H1 (cell line): Measurements from ENCODE around the gene NDUFA3. TPM values are rescaled to one million over a fixed set of nuclear protein-coding genes. Genes with fewer than 3 reads are reported as not detected.

Experiments
- CTCF ChIA-PET: fragments of 300-600 bp; sonication (Branson Sonifier 250); formaldehyde crosslinking; loops from one replicate; lab custom pipeline; 2021; ENCODE audit not compliant: partially characterized antibody; lab: Charles Lee
- POLR2A ChIA-PET: fragments of 300-600 bp; sonication (Branson Sonifier 250); formaldehyde crosslinking; loops from one replicate; lab custom pipeline; 2021; ENCODE audit warnings: inconsistent platforms; ENCODE audit not compliant: partially characterized antibody; lab: Charles Lee
- DNase-seq, 2 experiments: peaks; one replicate each; pipeline versions ENCODE4 v3.0.0 to v3.0.0-alpha.2; 2010 to 2022; ENCODE audit warnings: low spot score in 2 of 2, low read depth in 1 of 2, mixed read lengths in 1 of 2
- FAIRE-seq: peaks from 2 replicates; lab custom pipeline; 2011; peaks lifted over from hg19 to GRCh38; lab: Jason Lieb, UNC
- H2AFZ ChIP-seq: 2 replicates; pipeline ENCODE4 v1.8.1; 2012; ENCODE audit warnings: low read length, inconsistent platforms
- H2AK5ac ChIP-seq: 2 replicates; pipeline ENCODE4 v1.6.1; 2013; ENCODE audit warnings: low read depth, low read length
- H2BK120ac ChIP-seq: replicated peaks from 2 replicates; pipeline ENCODE3; 2013; ENCODE audit warnings: low read depth, low read length, inconsistent platforms
- H2BK12ac ChIP-seq: 2 replicates; pipeline ENCODE4 v1.6.1; 2013; ENCODE audit warnings: low read depth, low read length
- H2BK15ac ChIP-seq: 2 replicates; pipeline ENCODE4 v1.6.1; 2013; ENCODE audit warnings: low read length
- H2BK20ac ChIP-seq: 2 replicates; pipeline ENCODE4 v1.6.1; 2013; ENCODE audit warnings: low read length
- H2BK5ac ChIP-seq: 2 replicates; pipeline ENCODE4 v1.6.1; 2013; ENCODE audit warnings: low read depth, low read length
- H3K14ac ChIP-seq: 2 replicates; pipeline ENCODE4 v1.6.1; 2013; ENCODE audit warnings: inconsistent platforms; ENCODE audit not compliant: insufficient read length
- H3K18ac ChIP-seq: 2 replicates; pipeline ENCODE4 v1.6.1; 2013; ENCODE audit warnings: low read length; ENCODE audit errors: extremely low read depth
- H3K23ac ChIP-seq: 2 replicates; pipeline ENCODE4 v1.6.1; 2013; ENCODE audit warnings: inconsistent platforms; ENCODE audit not compliant: insufficient read length
- H3K23me2 ChIP-seq: 2 replicates; pipeline ENCODE4 v1.6.1; 2013; ENCODE audit warnings: low read depth, low read length
- H3K27ac ChIP-seq: 2 replicates; pipeline ENCODE4 v1.6.1; 2011; ENCODE audit warnings: low read depth, low read length, inconsistent platforms
- H3K27me3 ChIP-seq, 4 experiments: replicated peaks in 1 of 4; 1 replicate in 1 of 4; 2 replicates in 3 of 4; pipeline versions ENCODE4 v1.6.1 to v1.8.1; 2011 to 2013; ENCODE audit warnings: low read length in 3 of 4, mild to moderate bottlenecking in 3 of 4, inconsistent platforms in 2 of 4, mixed read lengths in 2 of 4, moderate library complexity in 1 of 4; ENCODE audit not compliant: control insufficient read depth in 3 of 4, insufficient read depth in 3 of 4; ENCODE audit errors: extremely low read depth in 1 of 4
- H3K36me3 ChIP-seq, 4 experiments: 2 replicates each; pipeline versions ENCODE4 v1.6.1 to v1.8.1; 2011 to 2013; ENCODE audit warnings: mild to moderate bottlenecking in 4 of 4, low read length in 3 of 4, moderate library complexity in 2 of 4, control low read depth in 1 of 4, inconsistent platforms in 1 of 4; ENCODE audit not compliant: insufficient read depth in 4 of 4, control insufficient read depth in 2 of 4
- H3K4ac ChIP-seq: replicated peaks from 2 replicates; pipeline ENCODE3; 2013; ENCODE audit warnings: low read length, low read depth, mixed read lengths, inconsistent platforms; ENCODE audit not compliant: insufficient read length
- H3K4me1 ChIP-seq, 4 experiments: replicated peaks in 1 of 4; 1 replicate in 1 of 4; 2 replicates in 3 of 4; pipeline versions ENCODE4 v1.6.1 to v1.8.1; 2011 to 2013; ENCODE audit warnings: low read length in 3 of 4, inconsistent platforms in 2 of 4, mixed read lengths in 1 of 4; ENCODE audit not compliant: insufficient read depth in 4 of 4, control insufficient read depth in 3 of 4
- H3K4me2 ChIP-seq, 2 experiments: 2 replicates each; pipeline versions ENCODE4 v1.6.1 to v1.8.1; 2011 to 2013; ENCODE audit warnings: low read depth in 2 of 2, low read length in 2 of 2, control low read depth in 1 of 2, inconsistent platforms in 1 of 2, mild to moderate bottlenecking in 1 of 2; ENCODE audit not compliant: insufficient read depth in 1 of 2
- H3K4me3 ChIP-seq, 4 experiments: fragments of 200-600, 300-600 bp in 1 of 4; sonication (generic), shearing (Covaris generic), sonication (Bioruptor Twin) in 1 of 4; 2 replicates each; pipeline versions ENCODE4 v1.5.1 to v1.8.1; 2011 to 2016; ENCODE audit warnings: low read length in 4 of 4, low read depth in 3 of 4, control low read depth in 2 of 4, inconsistent platforms in 2 of 4, mild to moderate bottlenecking in 2 of 4, mixed read lengths in 1 of 4, moderate library complexity in 1 of 4; ENCODE audit not compliant: insufficient read depth in 2 of 4; ENCODE audit errors: extremely low read depth in 1 of 4
- H3K56ac ChIP-seq: replicated peaks from 2 replicates; pipeline ENCODE3; 2013; ENCODE audit warnings: low read depth, mild to moderate bottlenecking, mixed read lengths, low read length, inconsistent platforms; ENCODE audit not compliant: insufficient read length
- H3K79me1 ChIP-seq: 2 replicates; pipeline ENCODE4 v1.6.1; 2013; ENCODE audit warnings: low read depth, low read length, control low read depth
- H3K79me2 ChIP-seq, 2 experiments: 2 replicates each; pipeline versions ENCODE4 v1.6.1 to v1.8.1; 2012 to 2013; ENCODE audit warnings: low read length in 2 of 2, mild to moderate bottlenecking in 2 of 2, inconsistent platforms in 1 of 2; ENCODE audit not compliant: insufficient read depth in 2 of 2, control insufficient read depth in 1 of 2
- H3K9ac ChIP-seq, 4 experiments: replicated peaks in 1 of 4; 1 replicate in 1 of 4; 2 replicates in 3 of 4; pipeline versions ENCODE4 v1.6.1 to v1.8.1; 2011 to 2013; ENCODE audit warnings: low read depth in 3 of 4, low read length in 3 of 4, control low read depth in 2 of 4, mild to moderate bottlenecking in 2 of 4, moderate library complexity in 2 of 4, inconsistent platforms in 1 of 4; ENCODE audit errors: extremely low read depth in 1 of 4
- H3K9me3 ChIP-seq, 2 experiments: 2 replicates each; pipeline versions ENCODE4 v1.6.1 to v1.8.1; 2012 to 2013; ENCODE audit warnings: mild to moderate bottlenecking in 2 of 2, moderate library complexity in 2 of 2, control low read depth in 1 of 2, inconsistent platforms in 1 of 2, low read depth in 1 of 2, low read length in 1 of 2, mixed read lengths in 1 of 2; ENCODE audit not compliant: insufficient read depth in 2 of 2
- H4K20me1 ChIP-seq, 2 experiments: replicated peaks in 1 of 2; 2 replicates each; pipeline versions ENCODE3 to v1.8.1; 2011 to 2013; ENCODE audit warnings: inconsistent platforms in 2 of 2, low read length in 2 of 2, mild to moderate bottlenecking in 1 of 2; ENCODE audit not compliant: insufficient read depth in 2 of 2, control insufficient read depth in 1 of 2
- H4K5ac ChIP-seq: 2 replicates; pipeline ENCODE4 v1.6.1; 2013; ENCODE audit warnings: low read length, low read depth, mixed read lengths, inconsistent platforms; ENCODE audit not compliant: insufficient read length
- H4K8ac ChIP-seq: 2 replicates; pipeline ENCODE4 v1.8.0; 2013; ENCODE audit warnings: mild to moderate bottlenecking, moderate library complexity, low read length, inconsistent platforms; ENCODE audit not compliant: insufficient read depth; ENCODE audit errors: extremely low read depth
- H4K91ac ChIP-seq: replicated peaks from 2 replicates; pipeline ENCODE3; 2013; ENCODE audit warnings: low read length, mixed read lengths, inconsistent platforms; ENCODE audit not compliant: insufficient read length
- ATF3 ChIP-seq: IDR thresholded peaks from 2 replicates; pipeline ENCODE4 v1.6.1; 2011; ENCODE audit warnings: low read depth, mild to moderate bottlenecking, low read length; ENCODE audit not compliant: insufficient read depth
- GABPA ChIP-seq: IDR thresholded peaks from 2 replicates; pipeline ENCODE4 v1.6.1; 2011; ENCODE audit warnings: mild to moderate bottlenecking, low read length, moderate library complexity, borderline replicate concordance; ENCODE audit not compliant: insufficient read depth
- JUN ChIP-seq: IDR thresholded peaks from 2 replicates; pipeline ENCODE4 v1.6.1; 2011; ENCODE audit warnings: low read depth, mild to moderate bottlenecking, improper control_type of control experiment, low read length
- SRF ChIP-seq: IDR thresholded peaks from 2 replicates; pipeline ENCODE4 v1.6.1; 2011; ENCODE audit warnings: mild to moderate bottlenecking, low read depth, low read length, moderate library complexity
- WGBS, 2 experiments: shearing (Covaris generic) in 1 of 2; methylation state at CpG; one replicate each; pipeline versions ENCODE4 v1.1.6 to v1.1.7; 2013 to 2015; ENCODE audit warnings: low lambda C conversion rate in 2 of 2, mixed read lengths in 2 of 2, inconsistent platforms in 1 of 2, low coverage in 1 of 2, missing lambda C conversion rate in 1 of 2; ENCODE audit not compliant: insufficient replicate concordance in 2 of 2, insufficient coverage in 1 of 2, insufficient read length in 1 of 2; ENCODE audit errors: extremely low coverage in 1 of 2, missing lambda C conversion rate in 1 of 2; 5-methylcytosine and 5-hydroxymethylcytosine counted together
- polyA plus RNA-seq, 7 experiments: library from polyadenylated mRNA; depleted of rRNA in 3 of 7; stranded (reverse) in 5 of 7; unstranded in 2 of 7; fragments of >200 nt in 5 of 7; fragments of 200-250 nt in 2 of 7; gene quantifications; 1 replicate in 5 of 7; 2 replicates in 1 of 7; 4 replicates in 1 of 7; pipeline versions ENCODE4 v1.2.1 to v1.2.3, GENCODE V29; 2011 to 2013; ENCODE audit warnings: missing spikeins in 2 of 7, mixed read lengths in 2 of 7
- total RNA-seq: library from RNA; stranded (reverse); fragmentation: NEBNext Ultra II Directional; extraction: Animal tissue kit (Norgen Biotek cat#: 25700); gene quantifications from 2 replicates; pipeline ENCODE4 v1.2.1, GENCODE V29; 2021

NDUFA3 gene
- total and polyA plus RNA-seq, 2 of the 8 experiments (the other 6 are each of a cell fraction or from before 2014, with no cell fraction given) = 175 to 208 TPM

DNA sequence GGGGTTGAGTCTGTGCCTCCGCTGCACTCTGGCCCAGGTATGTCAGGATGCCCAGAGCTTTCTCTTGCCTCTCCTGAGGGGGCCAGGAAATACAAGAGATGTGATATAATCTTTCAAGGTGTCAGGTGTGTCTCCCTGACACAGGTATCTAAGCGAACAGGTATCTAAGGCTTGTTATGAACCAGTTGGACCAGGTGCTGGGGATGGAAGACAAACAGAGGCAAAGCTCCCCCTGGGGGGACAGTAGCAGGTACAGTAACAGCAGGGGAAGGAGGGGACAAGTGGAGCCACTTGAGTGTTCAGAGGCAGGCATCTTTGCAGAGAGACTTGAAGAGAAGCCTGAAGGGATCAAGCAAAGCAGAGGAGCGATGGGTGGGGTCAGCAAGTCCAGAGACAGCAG, 54.3 kb downstream of the NDUFA3 start:
- H3K18ac ChIP-seq = no peak overlapping the region
- no peak overlapping the region for H4K5ac ChIP-seq
- no peak for FAIRE-seq
- POLR2A ChIA-PET = interaction anchor here (0.6 to 14.8 kb wide), 10 partner anchors 8 to 264 kb away, joined by 4 to 348 read pairs (median 6); partner anchors contain the start of genes CNOT3 and TMC4
- no peak overlapping the region for H3K14ac ChIP-seq
- H3K27ac ChIP-seq = no peak overlapping the region
- CTCF ChIA-PET = interaction anchor here (1.0 to 1.9 kb wide), 4 partner anchors 9 to 41 kb away, joined by 3 to 10 read pairs (median 5); no protein-coding TSS in a partner anchor
- peaks cover 13% of the 10 kb centered on the region for H3K23me2 ChIP-seq
- no peak overlapping the region for H3K4me3 ChIP-seq
- no peak overlapping the region for H2BK20ac ChIP-seq
- H4K8ac ChIP-seq = no peak overlapping the region
- H2BK15ac ChIP-seq = no peak overlapping the region
- no peak overlapping the region for H3K23ac ChIP-seq
- no peak for DNase-seq
- peaks cover 25 to 45% (median 39%) of the 10 kb centered on the region in 4 experiments for H3K36me3 ChIP-seq
- peaks cover 10% of the 10 kb centered on the region for H3K79me1 ChIP-seq
- H2AFZ ChIP-seq = no peak overlapping the region
- no peaks in the 10 kb centered on the region for H3K79me2 ChIP-seq
- no peak overlapping the region for H2BK120ac ChIP-seq
- H3K4me1 ChIP-seq = peaks cover 0 to 19% (median 9%) of the 10 kb centered on the region in 4 experiments; a peak in 6 of 7 replicates
- no peaks in the 10 kb centered on the region for H3K9me3 ChIP-seq
- H3K4me2 ChIP-seq = no peak overlapping the region
- no peak overlapping the region for H2AK5ac ChIP-seq
- H3K56ac ChIP-seq = no peak overlapping the region
- no peak overlapping the region for H3K9ac ChIP-seq
- H3K27me3 ChIP-seq = no peaks in the 10 kb centered on the region
- no peak overlapping the region for H2BK12ac ChIP-seq
- no peak overlapping the region for H4K91ac ChIP-seq
- 89% methylated on average over 3 of the region's 3 CpGs; no CpG with 5 or more reads in 1 of the 2 experiments for WGBS, 2 experiments
- peaks cover 7 to 17% of the 10 kb centered on the region in 2 experiments for H4K20me1 ChIP-seq
- H3K4ac ChIP-seq = no peak overlapping the region
- no peak overlapping the region for H2BK5ac ChIP-seq
- TF ChIP-seq ATF3 (no peak), SRF (no peak), GABPA (no peak), JUN (no peak)
